Osteoblast (primary cell): ENCODE results near the gene STS. TPM values are rescaled to one million over a fixed set of nuclear protein-coding genes. Genes with fewer than 3 reads are reported as not detected.
A peak's percentile ranks its signal among the peaks of the same experiment; 100 is the strongest.

ENCODE experiments used
- DNase-seq: peaks from one replicate; pipeline ENCODE4 v3.0.0; 2011; ENCODE audit warnings: low spot score, mixed read lengths; ENCODE audit not compliant: insufficient read length; ENCODE audit errors: missing footprints
- H2AFZ ChIP-seq: 2 replicates; pipeline ENCODE4 v1.6.0; 2011; ENCODE audit warnings: mild to moderate bottlenecking, low read length
- H3K27ac ChIP-seq: 2 replicates; pipeline ENCODE4 v1.5.1; 2011; ENCODE audit warnings: mild to moderate bottlenecking, low read depth, low read length, moderate library complexity
- H3K27me3 ChIP-seq: 2 replicates; pipeline ENCODE4 v1.6.0; 2012; ENCODE audit warnings: mild to moderate bottlenecking, control low read depth, inconsistent platforms, low read length, moderate library complexity; ENCODE audit not compliant: insufficient read depth
- H3K36me3 ChIP-seq: 2 replicates; pipeline ENCODE4 v1.5.1; 2011; ENCODE audit warnings: mild to moderate bottlenecking, low read length, control low read depth, moderate library complexity; ENCODE audit not compliant: insufficient read depth
- H3K4me1 ChIP-seq: 2 replicates; pipeline ENCODE4 v1.5.1; 2011; ENCODE audit warnings: mild to moderate bottlenecking, low read length, control low read depth, moderate library complexity; ENCODE audit not compliant: insufficient read depth
- H3K4me2 ChIP-seq: 2 replicates; pipeline ENCODE4 v1.6.0; 2011; ENCODE audit warnings: mild to moderate bottlenecking, low read length; ENCODE audit not compliant: insufficient read depth
- H3K4me3 ChIP-seq: fragments of 200-600 bp; sonication (generic); 3 replicates; pipeline ENCODE4 v1.5.1; 2012; ENCODE audit warnings: mild to moderate bottlenecking, low read length, inconsistent platforms; ENCODE audit not compliant: insufficient read depth
- H3K79me2 ChIP-seq: 2 replicates; pipeline ENCODE4 v1.6.0; 2012; ENCODE audit warnings: mild to moderate bottlenecking, low read length, control low read depth, inconsistent platforms; ENCODE audit not compliant: insufficient read depth
- H3K9me3 ChIP-seq: 2 replicates; pipeline ENCODE4 v1.5.1; 2011; ENCODE audit warnings: low read depth, low read length, control low read depth
- H4K20me1 ChIP-seq: 2 replicates; pipeline ENCODE4 v1.6.0; 2012; ENCODE audit warnings: mild to moderate bottlenecking, low read length, control low read depth; ENCODE audit not compliant: insufficient read depth
- CTCF ChIP-seq: IDR thresholded peaks from 2 replicates; pipeline ENCODE4 v1.5.1; 2011; ENCODE audit warnings: mild to moderate bottlenecking, low read depth, low read length, moderate library complexity; ENCODE audit errors: extremely low read depth
- small RNA-seq: library from RNA; depleted of rRNA; stranded (forward); fragments of <200 nt; gene quantifications from one replicate; pipeline ENCODE3, GENCODE V24; 2012
- total RNA-seq: library from RNA; depleted of rRNA; stranded (reverse); fragments of >200 nt; gene quantifications from 2 replicates; pipeline ENCODE4 v1.2.3, GENCODE V29; 2012

The STS gene
- total RNA-seq, 1 donor = 10.9 TPM

DNA sequence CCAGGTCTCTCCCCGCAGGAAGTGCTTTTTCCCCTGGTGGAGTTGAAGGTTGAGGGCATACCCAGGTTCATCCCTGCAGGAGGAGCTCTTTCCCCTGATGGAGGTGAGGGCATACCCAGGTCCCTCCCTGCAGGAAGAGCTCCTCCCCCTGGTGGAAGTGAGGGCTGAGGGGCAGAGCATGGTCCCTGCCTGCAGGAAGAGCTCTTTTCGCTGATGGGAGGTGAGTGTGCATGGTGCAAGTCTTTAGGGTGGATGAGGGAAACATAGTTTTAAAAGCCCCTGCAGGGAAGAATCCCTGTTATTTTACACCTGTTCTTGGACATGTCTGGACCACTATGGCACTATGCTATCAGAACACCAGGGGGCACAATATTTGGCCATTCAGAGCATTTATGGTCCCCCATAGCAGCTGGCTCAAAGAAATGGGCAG, 44.2 kb downstream of the STS start:
- H3K27me3 ChIP-seq = no peaks in the 10 kb centered on the region
- peak; percentile 37 for TF ChIP-seq CTCF
- H3K27ac ChIP-seq = no peak overlapping the region
- H3K4me2 ChIP-seq = no peak overlapping the region
- no peaks in the 10 kb centered on the region for H3K4me1 ChIP-seq
- H3K9me3 ChIP-seq = no peaks in the 10 kb centered on the region
- no peak overlapping the region for H2AFZ ChIP-seq
- H3K79me2 ChIP-seq = no peaks in the 10 kb centered on the region
- no peak overlapping the region for H3K4me3 ChIP-seq
- no peaks in the 10 kb centered on the region for H3K36me3 ChIP-seq
- DNase-seq = no peak
- no peaks in the 10 kb centered on the region for H4K20me1 ChIP-seq

DNA sequence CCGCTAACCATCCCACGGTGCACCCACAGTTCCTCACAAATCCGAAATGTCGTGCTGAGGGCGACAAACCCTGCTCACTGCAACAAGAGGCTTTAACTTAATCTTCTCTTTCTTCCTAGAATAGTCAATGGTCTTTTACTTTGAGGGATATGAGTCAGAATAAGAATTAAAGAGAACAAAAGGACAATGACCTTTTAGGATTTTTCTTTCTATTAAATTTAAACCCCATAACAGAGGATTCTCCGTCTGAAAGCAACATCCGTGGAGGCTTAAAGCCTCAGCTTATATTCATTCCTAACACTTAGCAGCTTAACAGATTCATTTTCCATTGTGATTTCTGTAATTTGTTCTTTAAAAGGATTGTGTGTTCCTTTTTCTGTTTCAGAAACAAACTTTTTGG, 45.4 kb downstream of the STS start:
- no peaks in the 10 kb centered on the region for H3K27me3 ChIP-seq
- H3K79me2 ChIP-seq = no peaks in the 10 kb centered on the region
- H3K4me3 ChIP-seq = no peak overlapping the region
- no peak overlapping the region for H2AFZ ChIP-seq
- H3K4me1 ChIP-seq = no peaks in the 10 kb centered on the region
- no peaks in the 10 kb centered on the region for H3K9me3 ChIP-seq
- no peak for TF ChIP-seq CTCF
- H3K4me2 ChIP-seq = no peak overlapping the region
- H3K36me3 ChIP-seq = no peaks in the 10 kb centered on the region
- H3K27ac ChIP-seq = no peak overlapping the region
- H4K20me1 ChIP-seq = no peaks in the 10 kb centered on the region
- no peak for DNase-seq

DNA sequence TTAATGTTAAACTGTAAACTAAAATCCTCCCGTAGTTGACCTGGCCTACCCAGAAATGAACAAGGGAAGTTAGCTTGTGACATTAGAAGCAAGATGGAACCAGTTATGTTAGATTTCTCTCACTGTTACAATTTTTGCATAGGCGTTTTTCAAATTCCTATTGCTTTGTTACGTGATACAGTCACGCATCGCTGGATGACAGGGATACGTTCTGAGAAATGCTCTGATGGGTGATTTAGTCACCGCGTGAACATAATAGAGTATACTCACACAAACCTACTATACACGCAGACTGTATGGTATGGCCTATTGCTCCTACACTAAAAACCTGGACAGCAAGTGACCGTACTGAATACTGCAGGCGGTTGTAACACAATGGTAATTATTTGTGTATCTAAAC, 47.1 kb downstream of the STS start:
- Histone ChIP-seq H3K4me2 (no peak overlapping the region), H3K36me3 (no peaks in the 10 kb centered on the region), H3K27me3 (no peaks in the 10 kb centered on the region), H3K79me2 (no peaks in the 10 kb centered on the region), H4K20me1 (no peaks in the 10 kb centered on the region), H3K27ac (no peak overlapping the region), H3K4me3 (no peak overlapping the region), H3K4me1 (no peaks in the 10 kb centered on the region), H3K9me3 (no peaks in the 10 kb centered on the region), H2AFZ (no peak overlapping the region)
- no peak for TF ChIP-seq CTCF
- DNase-seq = no peak

Small RNA genes lying within 50 kb of the gene (small RNA-seq; reads per million reads assigned to genes)
- gene MIR4767 = not detected

Other genes with a start within 250 kb of the STS start
- 6.5 and 9.4 TPM in 2 replicates for gene PUDP, start 441 bp downstream of the STS start, total RNA-seq